Vagina (tissue), 2 donors: ENCODE data around the gene SMARCD1.

Experiments
- CTCF ChIP-seq, 3 experiments: fragments of 450-650 bp in 2 of 3; fragments of 200-600 bp in 1 of 3; sonication (generic) in 1 of 3; IDR thresholded peaks; one replicate each; pipeline ENCODE4 v1.5.1; 2017 to 2019; ENCODE audit warnings: antibody characterized with exemption in 3 of 3, mild to moderate bottlenecking in 2 of 3, moderate library complexity in 2 of 3
- POLR2A ChIP-seq, 2 donors: fragments of 450-650 bp; IDR thresholded peaks; one replicate each; pipeline ENCODE4 v1.6.1; 2017; ENCODE audit warnings: antibody characterized with exemption in 2 of 2, mild to moderate bottlenecking in 2 of 2, moderate library complexity in 2 of 2
- POLR2AphosphoS5 ChIP-seq, 2 donors: sonication (generic); formaldehyde crosslinking; IDR thresholded peaks; one replicate each; pipeline ENCODE4 v1.9.0; 2017; ENCODE audit warnings: antibody characterized with exemption in 2 of 2, mild to moderate bottlenecking in 2 of 2, low read depth in 1 of 2; ENCODE audit not compliant: insufficient read depth in 1 of 2

- TF ChIP-seq POLR2AphosphoS5 (IDR thresholded peaks at IDR 0.05; ENCODE audit: insufficient read depth in 1 of 2, low read depth in 1 of 2): no peak
- TF ChIP-seq CTCF (IDR thresholded peaks at IDR 0.05): no peak
- TF ChIP-seq POLR2A (IDR thresholded peaks at IDR 0.05): no peak
Measured at GRCh38 chr12:50081096-50081808, 3.9 kb upstream of the SMARCD1 start.
